ENCODE results near the gene BCKDHA. TPM values are rescaled to one million over a fixed set of nuclear protein-coding genes. Genes with fewer than 3 reads are reported as not detected.

BCKDHA gene
- total RNA-seq, 1 donor from 2014 or later: 11.7 TPM

DNA sequence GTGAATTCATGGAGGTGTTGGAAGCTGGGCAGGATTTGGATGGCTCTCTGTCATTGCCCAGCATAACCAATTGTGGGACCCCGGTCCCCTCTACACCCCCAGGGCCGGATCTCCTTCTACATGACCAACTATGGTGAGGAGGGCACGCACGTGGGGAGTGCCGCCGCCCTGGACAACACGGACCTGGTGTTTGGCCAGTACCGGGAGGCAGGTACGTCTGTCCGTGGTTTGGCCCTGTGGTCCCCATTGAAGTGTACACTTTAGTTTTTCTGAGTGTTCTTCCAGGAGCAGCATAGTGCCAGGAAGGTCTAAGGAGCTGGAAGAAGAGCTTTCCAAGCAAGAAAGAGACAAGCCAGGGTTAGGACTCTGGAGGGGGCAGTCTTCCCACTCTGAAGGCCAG, 16.3 kb downstream of the BCKDHA start:
- Mint-ChIP-seq H3K4me3 (no peak overlapping the region), H3K27ac (no peak overlapping the region), H3K36me3 (peaks cover 3% of the 10 kb centered on the region), H3K4me1 (ENCODE audit: unreplicated experiment) (peaks cover 10% of the 10 kb centered on the region), H3K27me3 (no peaks in the 10 kb centered on the region), H3K9me3 (no peaks in the 10 kb centered on the region)
- TF ChIP-seq, protein P1, sequence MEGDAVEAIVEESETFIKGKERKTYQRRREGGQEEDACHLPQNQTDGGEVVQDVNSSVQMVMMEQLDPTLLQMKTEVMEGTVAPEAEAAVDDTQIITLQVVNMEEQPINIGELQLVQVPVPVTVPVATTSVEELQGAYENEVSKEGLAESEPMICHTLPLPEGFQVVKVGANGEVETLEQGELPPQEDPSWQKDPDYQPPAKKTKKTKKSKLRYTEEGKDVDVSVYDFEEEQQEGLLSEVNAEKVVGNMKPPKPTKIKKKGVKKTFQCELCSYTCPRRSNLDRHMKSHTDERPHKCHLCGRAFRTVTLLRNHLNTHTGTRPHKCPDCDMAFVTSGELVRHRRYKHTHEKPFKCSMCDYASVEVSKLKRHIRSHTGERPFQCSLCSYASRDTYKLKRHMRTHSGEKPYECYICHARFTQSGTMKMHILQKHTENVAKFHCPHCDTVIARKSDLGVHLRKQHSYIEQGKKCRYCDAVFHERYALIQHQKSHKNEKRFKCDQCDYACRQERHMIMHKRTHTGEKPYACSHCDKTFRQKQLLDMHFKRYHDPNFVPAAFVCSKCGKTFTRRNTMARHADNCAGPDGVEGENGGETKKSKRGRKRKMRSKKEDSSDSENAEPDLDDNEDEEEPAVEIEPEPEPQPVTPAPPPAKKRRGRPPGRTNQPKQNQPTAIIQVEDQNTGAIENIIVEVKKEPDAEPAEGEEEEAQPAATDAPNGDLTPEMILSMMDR (conservative IDR thresholded peaks at IDR 0.05): no peak
- no peak for DNase-seq (ENCODE audit: extremely low spot score, unreplicated experiment)

GRCh38 chr19:41414461-41414860, 16.8 kb downstream of the BCKDHA start:
- Mint-ChIP-seq H3K27me3 (no peaks in the 10 kb centered on the region), H3K27ac (no peak overlapping the region), H3K4me3 (no peak overlapping the region), H3K9me3 (no peaks in the 10 kb centered on the region), H3K4me1 (ENCODE audit: unreplicated experiment) (peaks cover 5% of the 10 kb centered on the region), H3K36me3 (peaks cover 3% of the 10 kb centered on the region)
- no peak for DNase-seq (ENCODE audit: extremely low spot score, unreplicated experiment)
- TF ChIP-seq, protein P1 (conservative IDR thresholded peaks at IDR 0.05): no peak

DNA sequence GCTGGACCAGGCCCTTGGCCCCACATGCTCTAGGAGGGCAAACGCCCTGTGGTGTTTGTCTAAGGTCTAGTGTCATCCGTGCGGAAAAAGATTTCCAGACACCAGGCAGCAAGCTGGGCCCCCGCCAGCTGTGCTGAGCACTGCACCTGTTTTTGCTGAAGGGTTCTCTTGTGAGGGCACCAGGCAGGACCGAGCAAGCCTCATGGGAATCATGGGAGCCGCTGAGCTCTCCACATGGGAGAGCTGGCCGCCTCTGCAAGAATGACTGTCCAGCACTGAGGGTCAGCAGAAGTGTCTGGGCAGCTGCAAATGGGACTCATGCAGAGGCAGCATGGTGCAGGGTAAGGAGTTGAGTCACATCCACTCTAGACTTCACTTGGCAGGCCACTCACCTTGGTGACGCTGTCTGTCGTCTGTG, 17.5 kb downstream of the BCKDHA start:
- H3K9me3 Mint-ChIP-seq: no peaks in the 10 kb centered on the region

GRCh38 chr19:41416194-41416674, 18.6 kb downstream of the BCKDHA start:
- H3K9me3 Mint-ChIP-seq: no peaks in the 10 kb centered on the region
- H3K4me3 Mint-ChIP-seq: no peak overlapping the region
- TF ChIP-seq, protein P1 (conservative IDR thresholded peaks at IDR 0.05): no peak
- no peak for DNase-seq (ENCODE audit: extremely low spot score, unreplicated experiment)
- H3K4me1 Mint-ChIP-seq (ENCODE audit: unreplicated experiment): peaks cover 4% of the 10 kb centered on the region
- peaks cover 5% of the 10 kb centered on the region for H3K36me3 Mint-ChIP-seq
- H3K27ac Mint-ChIP-seq: peak overlapping the region; percentile 83
- H3K27me3 Mint-ChIP-seq: no peaks in the 10 kb centered on the region

More for the DNA sequence above, 17.5 kb downstream of the BCKDHA start:
- H3K4me1 Mint-ChIP-seq (ENCODE audit: unreplicated experiment): peaks cover 4% of the 10 kb centered on the region
- TF ChIP-seq, protein P1 (conservative IDR thresholded peaks at IDR 0.05): no peak
- H3K36me3 Mint-ChIP-seq: peaks cover 3% of the 10 kb centered on the region
- H3K27me3 Mint-ChIP-seq: no peaks in the 10 kb centered on the region
- DNase-seq (ENCODE audit: extremely low spot score, unreplicated experiment): no peak
- H3K27ac Mint-ChIP-seq: no peak overlapping the region
- no peak overlapping the region for H3K4me3 Mint-ChIP-seq

DNA sequence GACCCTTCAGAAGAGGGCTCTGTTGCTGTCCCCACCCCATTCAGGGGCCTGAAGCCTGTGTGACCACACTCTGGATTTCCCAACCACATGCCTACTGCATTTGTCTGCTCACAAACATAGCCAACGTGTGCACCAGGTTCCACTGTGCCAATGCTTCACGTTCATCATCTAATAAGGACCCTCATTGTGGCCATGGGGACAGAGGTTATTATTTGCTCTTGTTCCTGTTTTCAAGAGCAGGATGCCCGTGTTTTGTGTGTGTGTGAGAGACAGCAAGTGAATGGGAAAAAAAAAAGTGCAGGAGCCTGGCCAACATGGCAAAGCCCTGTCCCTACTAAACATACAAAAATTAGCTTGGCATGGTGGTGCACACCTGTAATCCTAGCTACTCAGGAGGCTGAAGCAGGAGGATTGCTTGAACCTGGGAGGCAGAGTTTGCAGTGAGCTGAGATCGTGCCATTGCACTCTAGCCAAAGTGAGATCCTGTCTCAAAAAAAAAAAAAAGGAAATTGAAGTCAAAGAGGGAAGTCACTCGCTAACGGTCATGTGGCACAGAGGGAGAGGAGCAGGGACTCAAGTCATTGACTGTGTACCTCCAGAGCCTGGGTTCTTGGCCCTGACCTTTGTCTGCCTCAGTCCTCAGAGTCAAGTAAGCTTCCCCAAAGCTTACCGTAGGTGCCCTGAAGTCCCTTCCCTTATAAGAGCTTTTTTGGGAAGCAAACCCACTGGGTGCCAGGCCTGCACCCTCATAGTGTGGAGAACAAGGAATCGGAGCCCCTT, 22.7 kb downstream of the BCKDHA start:
- Mint-ChIP-seq H3K27ac (no peak overlapping the region), H3K9me3 (no peaks in the 10 kb centered on the region), H3K27me3 (no peaks in the 10 kb centered on the region), H3K36me3 (peaks cover 6% of the 10 kb centered on the region), H3K4me3 (no peak overlapping the region), H3K4me1 (ENCODE audit: unreplicated experiment) (peaks cover 4% of the 10 kb centered on the region)
- TF ChIP-seq, protein P1 (conservative IDR thresholded peaks at IDR 0.05): no peak
- DNase-seq (ENCODE audit: extremely low spot score, unreplicated experiment): no peak
